Effector memory CD4-positive, alpha-beta T cell (primary cell): ENCODE results near the gene TEX13B.
"Not testable (repeated sequence)": the region's sequence is repeated elsewhere in the genome, so short reads cannot be mapped to it uniquely, and the experiment has no call there.

ENCODE experiments used
- DNase-seq, 3 donors: peaks; one replicate each; pipeline ENCODE4 v3.0.0-alpha.2; 2020
- H3K27ac ChIP-seq: 2 replicates; pipeline ENCODE4 v1.7.0; 2013; ENCODE audit warnings: mild to moderate bottlenecking, low read length, moderate library complexity; ENCODE audit not compliant: insufficient read depth, poor library complexity, severe bottlenecking
- H3K27me3 ChIP-seq: replicated peaks from 2 replicates; pipeline ENCODE4 v1.7.0; 2013; ENCODE audit warnings: mild to moderate bottlenecking, low read length; ENCODE audit not compliant: insufficient read depth, control insufficient read depth, poor library complexity, severe bottlenecking
- H3K36me3 ChIP-seq: 2 replicates; pipeline ENCODE4 v1.7.0; 2013; ENCODE audit warnings: mild to moderate bottlenecking, low read length, moderate library complexity; ENCODE audit not compliant: control insufficient read depth, insufficient read depth
- H3K4me1 ChIP-seq: 2 replicates; pipeline ENCODE4 v1.7.0; 2013; ENCODE audit warnings: low read length, mild to moderate bottlenecking; ENCODE audit not compliant: control insufficient read depth, insufficient read depth, poor library complexity, severe bottlenecking
- H3K4me3 ChIP-seq: 2 replicates; pipeline ENCODE4 v1.7.0; 2013; ENCODE audit warnings: low read length, low read depth, mild to moderate bottlenecking; ENCODE audit not compliant: insufficient read depth, poor library complexity, severe bottlenecking
- H3K9me3 ChIP-seq: 2 replicates; pipeline ENCODE4 v1.7.0; 2013; ENCODE audit warnings: mild to moderate bottlenecking, low read length, moderate library complexity; ENCODE audit not compliant: control insufficient read depth

Gene TEX13B

GRCh38 chrX:107955337-107955736, 26.8 kb downstream of the TEX13B start:
- DNase-seq, H3K9me3 ChIP-seq, H3K4me1 ChIP-seq, H3K4me3 ChIP-seq, H3K27me3 ChIP-seq, H3K27ac ChIP-seq, H3K36me3 ChIP-seq: not testable (repeated sequence)

DNA sequence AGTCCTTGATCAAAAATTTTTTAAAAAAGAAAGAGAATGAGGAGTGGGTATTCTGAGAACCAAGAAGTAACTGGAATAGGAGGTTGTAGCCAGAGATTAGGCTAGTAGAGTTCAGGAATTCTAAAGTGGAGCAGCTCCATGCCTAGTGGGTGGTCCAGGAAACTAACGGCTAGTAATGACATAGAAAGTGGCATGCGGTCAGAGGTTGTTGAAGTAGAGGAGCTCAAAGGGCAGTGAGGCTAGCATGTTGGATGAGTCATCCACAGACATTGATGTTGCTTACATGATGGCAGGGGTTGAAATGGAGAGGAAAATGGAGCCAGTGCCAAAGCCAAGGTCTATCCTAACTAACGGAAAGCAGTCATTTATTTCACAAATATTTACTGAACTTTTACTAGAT, 42.1 kb downstream of the TEX13B start:
- no peak for DNase-seq
- H3K27me3 ChIP-seq, result no peaks in the 10 kb centered on the region
- H3K4me3 ChIP-seq, result no peak overlapping the region
- H3K4me1 ChIP-seq, result no peaks in the 10 kb centered on the region
- H3K36me3 ChIP-seq, result no peaks in the 10 kb centered on the region
- H3K9me3 ChIP-seq, result no peaks in the 10 kb centered on the region
- no peak overlapping the region for H3K27ac ChIP-seq

DNA sequence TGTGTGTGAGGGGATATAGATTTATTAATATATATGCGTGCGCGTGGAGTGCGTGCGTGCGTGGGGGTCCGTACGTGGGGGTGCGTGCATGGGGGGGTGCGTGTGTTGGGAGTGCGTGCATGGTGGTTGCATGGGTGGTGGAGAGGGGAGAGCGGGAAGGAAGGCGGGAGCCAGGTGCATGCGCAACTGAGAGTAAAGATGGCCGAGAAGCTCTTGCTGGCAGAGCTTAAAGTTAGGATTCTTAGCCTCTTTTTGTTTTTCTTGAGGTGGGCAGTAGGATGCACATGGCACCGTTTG, 45.8 kb downstream of the TEX13B start:
- Histone ChIP-seq H3K36me3 (no peaks in the 10 kb centered on the region), H3K27me3 (no peaks in the 10 kb centered on the region), H3K27ac (no peak overlapping the region), H3K4me3 (no peak overlapping the region), H3K9me3 (no peaks in the 10 kb centered on the region), H3K4me1 (no peaks in the 10 kb centered on the region)
- no peak for DNase-seq

DNA sequence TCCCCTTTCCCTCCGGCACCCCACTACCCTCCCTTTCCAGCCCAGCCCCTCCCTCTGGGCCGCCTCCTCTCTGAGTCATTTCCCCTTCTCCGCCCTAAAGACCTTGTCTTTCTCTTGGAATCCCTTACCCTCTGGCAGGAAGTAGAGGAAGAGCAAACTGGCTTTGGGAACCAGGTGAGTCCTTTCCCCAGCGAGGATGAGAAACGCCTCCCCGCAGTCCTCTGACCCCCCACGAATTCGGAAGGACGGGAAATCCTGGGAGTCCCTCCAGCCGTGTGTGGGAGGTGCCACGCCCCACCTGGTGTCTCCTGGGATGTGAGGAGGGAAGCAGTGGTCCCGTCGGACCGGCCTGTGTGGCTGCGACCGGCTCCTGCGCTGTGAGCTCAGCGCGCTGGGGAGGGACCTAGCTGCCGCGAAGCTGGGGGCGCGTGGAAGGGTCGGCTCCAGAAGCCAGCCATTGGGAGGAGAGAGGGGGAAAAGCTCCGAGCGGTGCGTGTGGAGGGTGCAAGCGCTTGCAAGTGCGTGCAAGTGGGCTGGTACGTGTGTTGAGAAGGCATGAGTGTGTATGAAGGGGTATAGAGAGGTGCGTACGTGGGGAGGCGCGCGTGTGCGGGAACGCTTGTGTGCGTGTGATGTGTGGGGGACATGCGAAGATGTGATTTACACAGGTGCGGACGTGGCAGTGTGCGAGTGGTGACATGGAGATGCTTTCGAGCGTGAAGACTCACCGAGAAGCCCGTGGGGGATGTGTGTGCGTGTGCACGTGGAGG, 46.3 kb downstream of the TEX13B start:
- Histone ChIP-seq H3K36me3 (no peaks in the 10 kb centered on the region), H3K27me3 (no peaks in the 10 kb centered on the region), H3K4me3 (no peak overlapping the region), H3K27ac (no peak overlapping the region), H3K4me1 (no peaks in the 10 kb centered on the region), H3K9me3 (no peaks in the 10 kb centered on the region)
- DNase-seq, result no peak

DNA sequence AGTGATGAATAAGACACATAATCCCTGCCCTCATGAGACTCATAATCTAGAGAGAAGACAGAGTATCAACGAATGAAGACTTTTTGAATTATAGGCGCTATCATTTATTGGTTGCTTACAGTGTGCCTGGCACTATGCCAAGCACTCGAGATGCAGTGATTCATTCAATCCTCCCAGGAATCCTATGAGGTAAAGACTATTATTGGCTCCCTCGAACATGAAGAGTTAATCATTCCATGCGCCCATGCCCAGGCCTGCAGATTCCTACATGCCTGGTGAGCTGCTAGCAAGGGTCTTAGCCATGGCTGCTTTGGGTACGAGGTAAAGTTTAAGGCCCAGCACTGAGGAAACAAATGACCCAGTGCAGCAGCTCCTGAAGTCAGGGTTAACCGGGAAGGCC, 47.0 kb downstream of the TEX13B start:
- H3K27ac ChIP-seq, result no peak overlapping the region
- H3K4me1 ChIP-seq, result no peaks in the 10 kb centered on the region
- no peak for DNase-seq
- H3K27me3 ChIP-seq, result no peaks in the 10 kb centered on the region
- H3K4me3 ChIP-seq, result no peak overlapping the region
- H3K36me3 ChIP-seq, result no peaks in the 10 kb centered on the region
- H3K9me3 ChIP-seq, result no peaks in the 10 kb centered on the region

DNA sequence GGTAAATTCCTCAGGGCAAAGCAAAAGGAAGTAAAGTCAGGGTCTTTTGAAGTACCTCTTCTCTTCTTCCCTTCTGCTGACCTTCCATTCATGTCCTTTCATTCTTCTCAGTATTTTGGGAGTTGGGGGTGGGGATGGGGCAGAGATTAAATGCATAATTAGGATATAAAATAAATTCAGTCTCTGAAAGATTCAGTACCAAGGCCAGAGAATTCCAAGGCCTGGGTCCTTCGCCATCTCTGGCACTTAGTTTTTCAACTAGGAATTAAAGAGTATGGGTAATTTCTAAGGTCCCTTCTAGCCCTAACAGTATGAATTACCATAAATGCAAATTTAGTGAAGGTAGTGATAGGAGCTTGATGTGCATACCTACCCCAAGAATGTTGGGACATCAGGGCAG, 47.9 kb downstream of the TEX13B start:
- H3K4me3 ChIP-seq, result no peak overlapping the region
- H3K27me3 ChIP-seq, result no peaks in the 10 kb centered on the region
- DNase-seq, result no peak
- no peaks in the 10 kb centered on the region for H3K4me1 ChIP-seq
- no peaks in the 10 kb centered on the region for H3K36me3 ChIP-seq
- H3K9me3 ChIP-seq, result no peaks in the 10 kb centered on the region
- no peak overlapping the region for H3K27ac ChIP-seq
